Transverse colon (tissue), 4 donors: ENCODE data around the gene FBN3.

Experiments used
- POLR2A ChIP-seq: fragments of 450-650 bp; IDR thresholded peaks from one replicate; pipeline ENCODE4 v1.6.1; 2016; ENCODE audit warnings: antibody characterized with exemption, mild to moderate bottlenecking, moderate library complexity
- POLR2AphosphoS5 ChIP-seq, 3 donors: sonication (generic); formaldehyde crosslinking; IDR thresholded peaks; one replicate each; pipeline ENCODE4 v1.6.1; 2016; ENCODE audit warnings: antibody characterized with exemption in 3 of 3
- TF ChIP-seq, protein P1 (sequence below), 5 experiments: fragments of 200-600 bp in 3 of 5; fragments of 450-650 bp in 2 of 5; sonication (generic) in 3 of 5; IDR thresholded peaks; 1 replicate in 2 of 5; 2 replicates in 3 of 5; pipeline ENCODE4 v1.5.1; 2016 to 2017; ENCODE audit warnings: antibody characterized with exemption in 5 of 5, inconsistent platforms in 3 of 5, mild to moderate bottlenecking in 2 of 5, moderate library complexity in 1 of 5

DNA sequence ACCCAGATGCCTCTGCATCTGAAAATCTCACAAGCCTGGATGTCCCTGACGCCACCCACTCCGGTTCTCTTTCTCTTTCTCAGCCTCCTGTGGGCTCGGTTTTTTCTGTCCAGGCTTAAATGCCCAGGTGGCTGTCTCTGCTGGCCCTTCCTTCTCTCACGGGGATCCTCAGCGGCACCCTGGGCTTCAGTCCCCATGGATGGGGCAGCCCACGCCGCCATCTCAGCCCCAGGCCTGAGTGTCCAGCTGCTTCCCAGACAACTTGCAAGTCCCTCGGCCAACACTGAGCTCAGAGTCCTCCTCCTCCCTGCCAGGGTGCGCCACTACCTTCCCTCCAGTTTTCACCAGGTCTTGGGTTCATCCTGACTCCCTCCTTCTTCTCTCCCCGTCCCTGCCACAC is 6.4 kb downstream of the FBN3 start:
- no peak for TF ChIP-seq POLR2AphosphoS5 (IDR thresholded peaks at IDR 0.05)
- TF ChIP-seq, protein P1, sequence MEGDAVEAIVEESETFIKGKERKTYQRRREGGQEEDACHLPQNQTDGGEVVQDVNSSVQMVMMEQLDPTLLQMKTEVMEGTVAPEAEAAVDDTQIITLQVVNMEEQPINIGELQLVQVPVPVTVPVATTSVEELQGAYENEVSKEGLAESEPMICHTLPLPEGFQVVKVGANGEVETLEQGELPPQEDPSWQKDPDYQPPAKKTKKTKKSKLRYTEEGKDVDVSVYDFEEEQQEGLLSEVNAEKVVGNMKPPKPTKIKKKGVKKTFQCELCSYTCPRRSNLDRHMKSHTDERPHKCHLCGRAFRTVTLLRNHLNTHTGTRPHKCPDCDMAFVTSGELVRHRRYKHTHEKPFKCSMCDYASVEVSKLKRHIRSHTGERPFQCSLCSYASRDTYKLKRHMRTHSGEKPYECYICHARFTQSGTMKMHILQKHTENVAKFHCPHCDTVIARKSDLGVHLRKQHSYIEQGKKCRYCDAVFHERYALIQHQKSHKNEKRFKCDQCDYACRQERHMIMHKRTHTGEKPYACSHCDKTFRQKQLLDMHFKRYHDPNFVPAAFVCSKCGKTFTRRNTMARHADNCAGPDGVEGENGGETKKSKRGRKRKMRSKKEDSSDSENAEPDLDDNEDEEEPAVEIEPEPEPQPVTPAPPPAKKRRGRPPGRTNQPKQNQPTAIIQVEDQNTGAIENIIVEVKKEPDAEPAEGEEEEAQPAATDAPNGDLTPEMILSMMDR (IDR thresholded peaks at IDR 0.05), result no peak
- no peak for TF ChIP-seq POLR2A
